ENCODE results near the gene KRTAP3-3. TPM values are rescaled to one million over a fixed set of nuclear protein-coding genes. Genes with fewer than 3 reads are reported as not detected.

Gene KRTAP3-3
- total and polyA plus RNA-seq, 2 of the 8 experiments (the other 6 are each of a cell fraction or from before 2014, with no cell fraction given), result not detected

DNA sequence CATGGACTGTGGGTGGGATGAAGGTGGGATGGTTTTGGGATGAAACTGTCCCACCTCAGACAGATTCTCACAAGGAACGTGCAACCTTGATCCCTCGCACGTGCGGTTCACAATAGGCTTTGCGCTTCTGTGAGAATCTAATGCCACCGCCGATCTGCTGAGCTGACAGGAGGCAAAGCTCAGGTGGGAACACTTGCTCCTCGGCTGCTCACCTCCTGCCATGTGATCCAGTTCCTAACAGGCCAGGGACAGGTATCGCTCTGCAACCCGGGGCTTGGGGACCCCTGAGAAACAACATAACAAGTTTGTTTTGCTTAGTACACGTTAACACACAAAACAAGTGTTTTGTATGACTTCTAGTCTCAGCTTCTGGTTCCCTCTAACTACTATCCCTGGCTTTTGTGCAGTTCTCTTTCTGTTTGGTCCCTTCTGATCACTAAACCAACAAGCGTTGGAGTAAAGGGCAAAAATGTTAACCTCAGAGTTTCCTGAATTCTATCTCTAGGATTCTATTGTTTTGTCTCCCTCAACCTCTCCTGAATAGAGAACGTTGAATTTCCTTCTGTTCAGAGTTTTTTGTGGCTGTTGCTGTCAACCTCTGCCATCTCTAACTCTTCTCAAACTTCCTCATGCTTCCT, 22.7 kb upstream of the KRTAP3-3 start (continued):
- TF ChIP-seq, protein P1, sequence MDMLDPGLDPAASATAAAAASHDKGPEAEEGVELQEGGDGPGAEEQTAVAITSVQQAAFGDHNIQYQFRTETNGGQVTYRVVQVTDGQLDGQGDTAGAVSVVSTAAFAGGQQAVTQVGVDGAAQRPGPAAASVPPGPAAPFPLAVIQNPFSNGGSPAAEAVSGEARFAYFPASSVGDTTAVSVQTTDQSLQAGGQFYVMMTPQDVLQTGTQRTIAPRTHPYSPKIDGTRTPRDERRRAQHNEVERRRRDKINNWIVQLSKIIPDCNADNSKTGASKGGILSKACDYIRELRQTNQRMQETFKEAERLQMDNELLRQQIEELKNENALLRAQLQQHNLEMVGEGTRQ (IDR thresholded peaks at IDR 0.05; ENCODE audit: low read length), result no peak
- TF ChIP-seq TAF7 (optimal IDR thresholded peaks at IDR 0.05; ENCODE audit: borderline replicate concordance, low read depth, low read length), result no peak
- TF ChIP-seq FOSL1 (IDR thresholded peaks at IDR 0.05; ENCODE audit: insufficient read depth, low read depth, low read length), result no peak
- TF ChIP-seq POU5F1 (IDR thresholded peaks at IDR 0.05; ENCODE audit: low read depth, low read length), result no peak
- no peak for TF ChIP-seq BCL11A (IDR thresholded peaks at IDR 0.05; ENCODE audit: low read depth in 2 of 2, low read length in 2 of 2)
- no peak for TF ChIP-seq TBP (IDR thresholded peaks at IDR 0.05; ENCODE audit: low read depth, low read length)
- TF ChIP-seq NRF1 (IDR thresholded peaks at IDR 0.05; ENCODE audit: low read depth, low read length), result no peak
